COR-L47 (cell line): ENCODE data around the gene CCL4L2.
"Not testable (repeated sequence)": the region's sequence is repeated elsewhere in the genome, so short reads cannot be mapped to it uniquely, and the experiment has no call there.

ENCODE experiments used
- DNase-seq: peaks from one replicate; lab custom pipeline; 2025; lab: John Stamatoyannopoulos, UW

CCL4L2 gene

GRCh38 chr17:36221581-36222100, 10.8 kb downstream of the CCL4L2 start:
- DNase-seq = not testable (repeated sequence)

DNA sequence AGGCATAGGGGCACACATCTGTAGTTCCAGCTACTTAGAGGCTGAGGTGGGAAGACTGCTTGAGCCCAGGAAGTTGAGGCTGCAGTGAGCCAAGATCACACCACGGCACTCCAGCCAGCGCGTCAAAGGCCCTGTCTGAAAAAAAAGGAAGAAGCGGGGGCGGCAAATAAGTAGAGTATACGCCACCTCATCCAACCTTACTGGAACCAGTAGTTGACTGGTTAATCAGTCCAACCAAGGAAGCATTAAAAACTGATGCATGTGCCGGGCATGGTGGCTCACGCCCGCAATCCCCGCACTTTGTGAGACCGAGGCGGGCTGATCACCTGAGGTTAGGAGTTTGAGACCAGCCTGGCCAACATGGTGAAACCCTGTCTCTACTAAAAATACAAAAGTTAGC, 12.1 kb downstream of the CCL4L2 start:
- DNase-seq = not testable (repeated sequence)

- DNase-seq = not testable (repeated sequence)
Observed at GRCh38 chr17:36229644-36230043, 18.8 kb downstream of the CCL4L2 start.

- not testable (repeated sequence) for DNase-seq
Observed at GRCh38 chr17:36242046-36242445, 31.2 kb downstream of the CCL4L2 start.
